HepG2 (cell line): ENCODE data around the gene STXBP2. TPM values are rescaled to one million over a fixed set of nuclear protein-coding genes. Genes with fewer than 3 reads are reported as not detected.

Source experiments
- FOSL1 ChIP-seq: sonication (generic); formaldehyde crosslinking; IDR thresholded peaks from 2 replicates; pipeline ENCODE4 v1.9.0; 2021; ENCODE audit warnings: missing genetic modification reagents, borderline replicate concordance
- HMG20A ChIP-seq: IDR thresholded peaks from 2 replicates; pipeline ENCODE4 v1.6.1; 2016; ENCODE audit warnings: borderline replicate concordance
- MED8 ChIP-seq: sonication (generic); formaldehyde crosslinking; IDR thresholded peaks from 2 replicates; pipeline ENCODE4 v1.8.1; 2023; ENCODE audit warnings: mild to moderate bottlenecking, missing genetic modification reagents; ENCODE audit not compliant: insufficient replicate concordance
- NFE2L1 ChIP-seq: sonication (generic); formaldehyde crosslinking; IDR thresholded peaks from 2 replicates; pipeline ENCODE4 v1.4.0; 2020; ENCODE audit warnings: missing genetic modification reagents, mild to moderate bottlenecking, borderline replicate concordance
- POLR2G ChIP-seq: fragments of 200-400 bp; formaldehyde crosslinking; IDR thresholded peaks from 2 replicates; pipeline ENCODE4 v1.6.1; 2018; ENCODE audit warnings: mild to moderate bottlenecking, low read depth, low read length, moderate library complexity
- RBAK ChIP-seq: sonication (generic); formaldehyde crosslinking; IDR thresholded peaks from 2 replicates; pipeline ENCODE4 v1.5.1; 2020; ENCODE audit warnings: mild to moderate bottlenecking, missing genetic modification reagents
- TBX2 ChIP-seq: sonication (generic); formaldehyde crosslinking; IDR thresholded peaks from 2 replicates; pipeline ENCODE4 v1.5.0; 2020; ENCODE audit warnings: missing genetic modification reagents, mild to moderate bottlenecking, borderline replicate concordance
- TOPORS ChIP-seq: sonication (generic); formaldehyde crosslinking; IDR thresholded peaks from 2 replicates; pipeline ENCODE4 v1.8.0; 2023; ENCODE audit warnings: mild to moderate bottlenecking, missing genetic modification reagents
- ZMAT3 ChIP-seq: sonication (generic); formaldehyde crosslinking; conservative IDR thresholded peaks from 2 replicates; pipeline ENCODE4 v1.7.0; 2021; ENCODE audit warnings: missing genetic modification reagents
- polyA plus RNA-seq, 8 experiments: library from polyadenylated mRNA; depleted of rRNA in 3 of 8; stranded (reverse) in 7 of 8; unstranded in 1 of 8; fragments of >200 nt; fragmentation: Illumina TruSeq in 4 of 8; extraction: Trizol in 4 of 8; gene quantifications; 2 replicates each; pipeline versions ENCODE4 v1.2.1 to v1.2.3, GENCODE V29; 2011 to 2016; ENCODE audit warnings: low read depth in 4 of 8, missing spikeins in 1 of 8, mixed read lengths in 1 of 8; ENCODE audit not compliant: insufficient read depth in 1 of 8
- total RNA-seq, 5 experiments: library from RNA; depleted of rRNA; stranded (reverse); fragments of >200 nt; fragmentation: Illumina TruSeq; extraction: Trizol; gene quantifications; 2 replicates each; pipeline ENCODE4 v1.2.3, GENCODE V29; 2016; ENCODE audit warnings: low read depth in 1 of 5
- TF ChIP-seq, protein P1 (sequence below): sonication (generic); formaldehyde crosslinking; conservative IDR thresholded peaks from 2 replicates; pipeline ENCODE4 v1.4.0; 2020; ENCODE audit warnings: mild to moderate bottlenecking, missing genetic modification reagents, moderate library complexity

Gene STXBP2
- total and polyA plus RNA-seq, 2 of the 13 experiments (the other 11 are each of a cell fraction or from before 2014, with no cell fraction given): 22.8 to 40.1 TPM

GRCh38 chr19:7619671-7620441 lies 17.1 kb upstream of the STXBP2 start (continued):
- TF ChIP-seq, protein P1, sequence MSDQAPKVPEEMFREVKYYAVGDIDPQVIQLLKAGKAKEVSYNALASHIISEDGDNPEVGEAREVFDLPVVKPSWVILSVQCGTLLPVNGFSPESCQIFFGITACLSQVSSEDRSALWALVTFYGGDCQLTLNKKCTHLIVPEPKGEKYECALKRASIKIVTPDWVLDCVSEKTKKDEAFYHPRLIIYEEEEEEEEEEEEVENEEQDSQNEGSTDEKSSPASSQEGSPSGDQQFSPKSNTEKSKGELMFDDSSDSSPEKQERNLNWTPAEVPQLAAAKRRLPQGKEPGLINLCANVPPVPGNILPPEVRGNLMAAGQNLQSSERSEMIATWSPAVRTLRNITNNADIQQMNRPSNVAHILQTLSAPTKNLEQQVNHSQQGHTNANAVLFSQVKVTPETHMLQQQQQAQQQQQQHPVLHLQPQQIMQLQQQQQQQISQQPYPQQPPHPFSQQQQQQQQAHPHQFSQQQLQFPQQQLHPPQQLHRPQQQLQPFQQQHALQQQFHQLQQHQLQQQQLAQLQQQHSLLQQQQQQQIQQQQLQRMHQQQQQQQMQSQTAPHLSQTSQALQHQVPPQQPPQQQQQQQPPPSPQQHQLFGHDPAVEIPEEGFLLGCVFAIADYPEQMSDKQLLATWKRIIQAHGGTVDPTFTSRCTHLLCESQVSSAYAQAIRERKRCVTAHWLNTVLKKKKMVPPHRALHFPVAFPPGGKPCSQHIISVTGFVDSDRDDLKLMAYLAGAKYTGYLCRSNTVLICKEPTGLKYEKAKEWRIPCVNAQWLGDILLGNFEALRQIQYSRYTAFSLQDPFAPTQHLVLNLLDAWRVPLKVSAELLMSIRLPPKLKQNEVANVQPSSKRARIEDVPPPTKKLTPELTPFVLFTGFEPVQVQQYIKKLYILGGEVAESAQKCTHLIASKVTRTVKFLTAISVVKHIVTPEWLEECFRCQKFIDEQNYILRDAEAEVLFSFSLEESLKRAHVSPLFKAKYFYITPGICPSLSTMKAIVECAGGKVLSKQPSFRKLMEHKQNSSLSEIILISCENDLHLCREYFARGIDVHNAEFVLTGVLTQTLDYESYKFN (CRISPR knock-in tag): no peak
- TF ChIP-seq RBAK (CRISPR knock-in tag) (no peak), ZMAT3 (CRISPR knock-in tag) (no peak), MED8 (CRISPR knock-in tag) (no peak), TBX2 (CRISPR knock-in tag) (no peak), POLR2G (peak; percentile 60), HMG20A (CRISPR knock-in tag) (no peak), NFE2L1 (CRISPR knock-in tag) (no peak), FOSL1 (no peak), TOPORS (no peak)
